Transverse colon (tissue), 4 donors: Measurements from ENCODE around the gene HIRIP3. TPM values are rescaled to one million over a fixed set of nuclear protein-coding genes. Genes with fewer than 3 reads are reported as not detected.

Source experiments
- DNase-seq: peaks from one replicate; pipeline ENCODE4 v3.0.0-alpha.2; 2019
- H3K27ac ChIP-seq, 4 donors: fragments of 200-600 bp; sonication (generic); 2 replicates each; pipeline ENCODE4 v1.5.1; 2016 to 2018; ENCODE audit warnings: inconsistent platforms in 4 of 4
- H3K27me3 ChIP-seq: fragments of 200-600 bp; sonication (generic); 2 replicates; pipeline ENCODE4 v1.5.1; 2017; ENCODE audit warnings: inconsistent platforms
- H3K36me3 ChIP-seq, 4 donors: fragments of 200-600 bp; sonication (generic); 2 replicates each; pipeline ENCODE4 v1.5.1; 2017 to 2019; ENCODE audit warnings: inconsistent platforms in 4 of 4
- H3K4me1 ChIP-seq, 4 donors: fragments of 200-600 bp; sonication (generic); 2 replicates each; pipeline ENCODE4 v1.5.1; 2017 to 2020; ENCODE audit warnings: inconsistent platforms in 4 of 4
- H3K4me3 ChIP-seq, 4 donors: fragments of 200-600 bp; sonication (generic); 1 replicate in 1 of 4; 2 replicates in 3 of 4; pipeline versions ENCODE4 v1.5.1 to v1.6.1; 2017 to 2019; ENCODE audit warnings: inconsistent platforms in 4 of 4
- H3K9me3 ChIP-seq, 2 donors: fragments of 200-600 bp; sonication (generic); 2 replicates each; pipeline ENCODE4 v1.5.1; 2017 to 2019; ENCODE audit warnings: inconsistent platforms in 2 of 2
- EP300 ChIP-seq: sonication (generic); formaldehyde crosslinking; IDR thresholded peaks from one replicate; pipeline ENCODE4 v1.6.1; 2017; ENCODE audit warnings: antibody characterized with exemption, low read depth
- POLR2A ChIP-seq: fragments of 450-650 bp; IDR thresholded peaks from one replicate; pipeline ENCODE4 v1.6.1; 2016; ENCODE audit warnings: antibody characterized with exemption, mild to moderate bottlenecking, moderate library complexity
- POLR2AphosphoS5 ChIP-seq, 3 donors: sonication (generic); formaldehyde crosslinking; IDR thresholded peaks; one replicate each; pipeline ENCODE4 v1.6.1; 2016; ENCODE audit warnings: antibody characterized with exemption in 3 of 3
- WGBS, 2 donors: methylation state at CpG; one replicate each; pipeline ENCODE4 v1.1.5; 2018; ENCODE audit warnings: low coverage in 1 of 2; 5-methylcytosine and 5-hydroxymethylcytosine counted together
- in situ Hi-C, 4 donors: fragments of 200-750 bp; cut with MboI; loops; one replicate each; pipeline versions ENCODE4 v1.15.0 to v1.15.1; 2017; ENCODE audit warnings: low sequenced_read_pairs in 3 of 4, low pct_ligation_motif_present in 1 of 4, low pct_unique_long_range_greater_than_20kb in 1 of 4
- intact Hi-C: fragments of 100-400 bp; cut with DNase I; formaldehyde crosslinking; loops from one replicate; pipeline ENCODE4 v1.15.1; 2023; ENCODE audit warnings: low total_unique reads
- total RNA-seq, 4 donors: library from RNA; depleted of rRNA; stranded (reverse); fragments of >200 nt; gene quantifications; one replicate each; pipeline ENCODE4 v1.1.0, GENCODE V29; 2016
- TF ChIP-seq, protein P1 (sequence below), 5 experiments: fragments of 200-600 bp in 3 of 5; fragments of 450-650 bp in 2 of 5; sonication (generic) in 3 of 5; IDR thresholded peaks; 1 replicate in 2 of 5; 2 replicates in 3 of 5; pipeline ENCODE4 v1.5.1; 2016 to 2017; ENCODE audit warnings: antibody characterized with exemption in 5 of 5, inconsistent platforms in 3 of 5, mild to moderate bottlenecking in 2 of 5, moderate library complexity in 1 of 5

The HIRIP3 gene
- total RNA-seq, 4 donors from 2014 or later: 1.8 to 11.7 (median 8.8) TPM

DNA sequence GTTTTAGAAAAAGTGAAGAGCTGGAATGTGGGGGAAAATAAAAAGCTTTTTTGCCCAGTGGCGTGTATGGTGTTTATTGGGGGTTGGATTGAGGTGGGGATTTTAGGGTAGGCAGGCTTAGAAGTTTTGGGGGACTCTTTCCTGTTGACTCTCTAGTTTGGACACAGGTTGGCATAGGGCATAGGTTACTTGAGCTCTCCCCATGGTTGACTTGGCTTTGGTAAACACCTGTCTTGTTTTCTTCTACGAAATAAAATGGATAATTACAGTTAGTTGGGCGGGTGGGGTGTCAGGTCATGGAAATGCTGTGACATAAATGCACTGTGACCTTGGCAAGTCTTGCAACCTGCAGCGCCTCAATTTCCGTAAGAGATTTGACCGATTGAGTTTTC lies 22.4 kb downstream of the HIRIP3 start:
- H3K9me3 ChIP-seq: no peaks in the 10 kb centered on the region
- H3K27ac ChIP-seq: peak overlapping the region; percentile 92 to 95 (median 94)
- in situ Hi-C loops: no loop called here
- peak overlapping the region in 1 of 4 donors; percentile 99 for H3K4me3 ChIP-seq
- H3K27me3 ChIP-seq: no peaks in the 10 kb centered on the region
- H3K4me1 ChIP-seq: peaks cover 21 to 32% (median 25%) of the 10 kb centered on the region in 4 donors
- DNase-seq: no peak
- intact Hi-C loops: no loop called here
- WGBS, 2 donors: 60 to 80% methylated on average over 2 to 6 of the region's 6 CpGs
- no peak for TF ChIP-seq EP300
- TF ChIP-seq POLR2AphosphoS5 (IDR thresholded peaks at IDR 0.05): no peak
- TF ChIP-seq POLR2A: no peak
- TF ChIP-seq, protein P1, sequence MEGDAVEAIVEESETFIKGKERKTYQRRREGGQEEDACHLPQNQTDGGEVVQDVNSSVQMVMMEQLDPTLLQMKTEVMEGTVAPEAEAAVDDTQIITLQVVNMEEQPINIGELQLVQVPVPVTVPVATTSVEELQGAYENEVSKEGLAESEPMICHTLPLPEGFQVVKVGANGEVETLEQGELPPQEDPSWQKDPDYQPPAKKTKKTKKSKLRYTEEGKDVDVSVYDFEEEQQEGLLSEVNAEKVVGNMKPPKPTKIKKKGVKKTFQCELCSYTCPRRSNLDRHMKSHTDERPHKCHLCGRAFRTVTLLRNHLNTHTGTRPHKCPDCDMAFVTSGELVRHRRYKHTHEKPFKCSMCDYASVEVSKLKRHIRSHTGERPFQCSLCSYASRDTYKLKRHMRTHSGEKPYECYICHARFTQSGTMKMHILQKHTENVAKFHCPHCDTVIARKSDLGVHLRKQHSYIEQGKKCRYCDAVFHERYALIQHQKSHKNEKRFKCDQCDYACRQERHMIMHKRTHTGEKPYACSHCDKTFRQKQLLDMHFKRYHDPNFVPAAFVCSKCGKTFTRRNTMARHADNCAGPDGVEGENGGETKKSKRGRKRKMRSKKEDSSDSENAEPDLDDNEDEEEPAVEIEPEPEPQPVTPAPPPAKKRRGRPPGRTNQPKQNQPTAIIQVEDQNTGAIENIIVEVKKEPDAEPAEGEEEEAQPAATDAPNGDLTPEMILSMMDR (IDR thresholded peaks at IDR 0.05): no peak
- H3K36me3 ChIP-seq: peaks cover 0 to 12% (median 5%) of the 10 kb centered on the region in 4 donors

DNA sequence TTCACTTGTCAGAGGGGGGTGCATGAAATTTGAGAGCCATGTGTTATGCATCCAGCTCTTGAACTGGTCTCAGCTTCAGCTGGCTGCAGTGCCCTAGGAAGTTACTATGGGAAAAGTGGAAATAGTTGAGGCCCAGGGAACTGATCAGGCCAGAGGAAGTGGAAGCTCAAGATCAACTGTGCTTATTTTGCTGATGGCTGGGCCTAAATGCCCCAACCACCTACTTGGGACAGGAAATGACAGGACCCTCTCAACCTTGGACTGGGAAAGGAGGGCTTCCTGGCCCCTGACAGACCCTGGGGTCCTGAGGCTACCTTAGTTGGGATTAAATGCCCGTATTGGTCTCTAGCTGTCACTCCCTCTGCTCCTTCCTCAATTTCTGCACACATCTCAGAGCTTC lies 22.9 kb downstream of the HIRIP3 start:
- Histone ChIP-seq H3K27ac (peak overlapping the region in 1 of 4 donors; percentile 94), H3K4me1 (peaks cover 21 to 32% (median 25%) of the 10 kb centered on the region in 4 donors), H3K36me3 (peaks cover 0 to 12% (median 6%) of the 10 kb centered on the region in 4 donors), H3K4me3 (no peak overlapping the region), H3K9me3 (no peaks in the 10 kb centered on the region), H3K27me3 (no peaks in the 10 kb centered on the region)
- intact Hi-C loops (no loop called here), in situ Hi-C loops (no loop called here)
- no peak for DNase-seq
- TF ChIP-seq, protein P1 (IDR thresholded peaks at IDR 0.05): no peak
- TF ChIP-seq POLR2A: no peak
- TF ChIP-seq EP300: no peak
- no peak for TF ChIP-seq POLR2AphosphoS5 (IDR thresholded peaks at IDR 0.05)
- 100% methylated on average over 1 of the region's 1 CpG; no CpG with 5 or more reads in 1 of the 2 donors for WGBS, 2 donors

DNA sequence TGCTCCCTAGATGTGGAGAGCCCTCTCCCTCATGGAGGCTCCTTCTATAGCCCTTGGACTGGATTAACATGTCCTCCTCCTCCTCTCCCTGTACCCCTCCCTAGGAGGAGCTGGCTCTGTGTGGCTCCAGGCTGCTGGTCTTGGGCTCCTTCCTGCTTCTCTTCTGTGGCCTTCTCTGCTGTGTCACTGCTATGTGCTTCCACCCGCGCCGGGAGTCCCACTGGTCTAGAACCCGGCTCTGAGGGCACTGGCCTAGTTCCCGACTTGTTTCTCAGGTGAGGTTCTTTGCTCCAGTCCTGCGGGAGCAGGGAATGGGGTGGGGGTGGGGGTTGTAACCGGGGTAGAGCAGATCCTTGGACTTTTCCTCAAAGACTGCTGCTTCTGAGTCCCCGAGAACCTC lies 24.1 kb downstream of the HIRIP3 start:
- in situ Hi-C loops (no loop called here), intact Hi-C loops (no loop called here)
- no peak overlapping the region for H3K27ac ChIP-seq
- H3K36me3 ChIP-seq: peaks cover 0 to 12% (median 6%) of the 10 kb centered on the region in 4 donors
- no peaks in the 10 kb centered on the region for H3K9me3 ChIP-seq
- H3K4me3 ChIP-seq: no peak overlapping the region
- peaks cover 16 to 24% (median 19%) of the 10 kb centered on the region in 4 donors for H3K4me1 ChIP-seq
- no peaks in the 10 kb centered on the region for H3K27me3 ChIP-seq
- DNase-seq: no peak
- TF ChIP-seq POLR2A (no peak), POLR2AphosphoS5 (IDR thresholded peaks at IDR 0.05) (no peak)
- TF ChIP-seq, protein P1 (IDR thresholded peaks at IDR 0.05): no peak
- 93% methylated on average over 8 of the region's 8 CpGs; no CpG with 5 or more reads in 1 of the 2 donors for WGBS, 2 donors

DNA sequence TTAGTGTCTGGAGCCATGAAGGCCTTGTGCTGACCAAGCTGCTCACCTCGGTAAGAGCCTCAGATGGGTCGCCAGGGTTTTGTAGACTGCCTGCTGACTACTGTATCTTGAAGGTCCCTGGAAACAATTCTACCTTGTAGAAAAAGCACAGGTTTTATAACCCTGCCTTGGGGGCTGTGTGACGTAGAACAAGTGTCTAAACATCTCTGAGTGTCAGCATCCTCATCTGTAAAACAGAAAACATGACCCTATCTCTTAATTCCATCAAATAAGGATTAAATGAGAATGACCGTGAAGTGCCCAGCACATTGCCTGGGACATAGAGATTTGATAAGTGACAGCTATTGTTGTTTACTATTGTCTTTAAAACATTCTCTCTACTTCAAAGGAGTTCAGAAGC lies 27.2 kb downstream of the HIRIP3 start:
- 78 to 95% methylated on average over 2 to 4 of the region's 4 CpGs for WGBS, 2 donors
- Histone ChIP-seq H3K4me3 (no peak overlapping the region), H3K27me3 (no peaks in the 10 kb centered on the region), H3K4me1 (peaks cover 0 to 25% (median 8%) of the 10 kb centered on the region in 4 donors), H3K9me3 (no peaks in the 10 kb centered on the region), H3K27ac (no peak overlapping the region), H3K36me3 (peaks cover 0 to 12% (median 6%) of the 10 kb centered on the region in 4 donors)
- DNase-seq: no peak
- TF ChIP-seq POLR2A (no peak), POLR2AphosphoS5 (IDR thresholded peaks at IDR 0.05) (no peak), EP300 (no peak)
- TF ChIP-seq, protein P1 (IDR thresholded peaks at IDR 0.05): no peak
- intact Hi-C loops (no loop called here), in situ Hi-C loops (no loop called here)
